ENCODE results near the gene RGS3.
A peak's percentile ranks its signal among the peaks of the same experiment; 100 is the strongest.

Gene RGS3

DNA sequence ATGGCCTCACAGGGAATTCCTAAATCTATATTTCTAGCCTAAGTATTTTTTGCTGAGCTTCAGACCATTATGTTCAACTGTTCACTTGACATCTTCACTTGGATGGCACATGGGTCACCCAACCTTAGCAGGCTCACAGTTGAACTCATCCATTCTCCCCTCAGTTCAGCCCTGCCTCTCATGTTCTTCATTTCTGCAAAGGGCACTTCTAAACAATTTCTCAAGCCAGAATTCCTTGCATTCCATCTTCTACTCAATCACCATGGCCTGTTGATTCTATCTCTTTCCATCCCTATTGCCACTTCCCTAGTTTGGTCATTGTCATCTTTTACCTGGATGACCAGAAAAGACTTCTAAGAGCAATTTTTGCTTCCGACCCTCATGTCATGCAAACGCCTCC, 7.3 kb upstream of the RGS3 start:
- peak; percentile 55 for ATAC-seq
- TF ChIP-seq ZNF565 (CRISPR knock-in tag; conservative IDR thresholded peaks at IDR 0.05; ENCODE audit: low read depth) (no peak), CSRNP3 (CRISPR knock-in tag; IDR thresholded peaks at IDR 0.05) (no peak), CSDC2 (CRISPR knock-in tag; IDR thresholded peaks at IDR 0.05) (no peak), ISL1 (CRISPR knock-in tag; IDR thresholded peaks at IDR 0.05) (0 out of 2 replicates have a peak, but pooled peaks have one; percentile 11), TCF4 (CRISPR knock-in tag; IDR thresholded peaks at IDR 0.05; ENCODE audit: borderline replicate concordance) (no peak), GLIS3 (CRISPR knock-in tag; IDR thresholded peaks at IDR 0.05) (no peak)

- TF ChIP-seq RARB (CRISPR knock-in tag; IDR thresholded peaks at IDR 0.05) = no peak
- no peak for TF ChIP-seq CSDC2 (CRISPR knock-in tag; IDR thresholded peaks at IDR 0.05)
- no peak for TF ChIP-seq GLIS3 (CRISPR knock-in tag; IDR thresholded peaks at IDR 0.05)
- no peak for TF ChIP-seq ZFP30 (CRISPR knock-in tag; IDR thresholded peaks at IDR 0.05)
- no peak for TF ChIP-seq PPARA (CRISPR knock-in tag; IDR thresholded peaks at IDR 0.05; ENCODE audit: borderline replicate concordance)
- TF ChIP-seq OSR1 (CRISPR knock-in tag; IDR thresholded peaks at IDR 0.05) = no peak
- TF ChIP-seq CREB5 (CRISPR knock-in tag; IDR thresholded peaks at IDR 0.05; ENCODE audit: low read depth) = no peak
- no peak for TF ChIP-seq ZNF565 (CRISPR knock-in tag; conservative IDR thresholded peaks at IDR 0.05; ENCODE audit: low read depth)
- TF ChIP-seq ZC3H10 (CRISPR knock-in tag; IDR thresholded peaks at IDR 0.05) = no peak
- no peak for TF ChIP-seq ESRRG (CRISPR knock-in tag; IDR thresholded peaks at IDR 0.05)
- no peak for TF ChIP-seq ZFP3 (CRISPR knock-in tag; IDR thresholded peaks at IDR 0.05)
- TF ChIP-seq CSRNP3 (CRISPR knock-in tag; IDR thresholded peaks at IDR 0.05) = no peak
- no peak for TF ChIP-seq ZNF8 (CRISPR knock-in tag; IDR thresholded peaks at IDR 0.05)
- no peak for TF ChIP-seq ZNF70 (CRISPR knock-in tag; IDR thresholded peaks at IDR 0.05)
These were observed 2.2 kb upstream of the RGS3 start for GRCh38 chr9:113461285-113461684.

GRCh38 chr9:113461943-113462342, 1.6 kb upstream of the RGS3 start:
- TF ChIP-seq, protein P1, sequence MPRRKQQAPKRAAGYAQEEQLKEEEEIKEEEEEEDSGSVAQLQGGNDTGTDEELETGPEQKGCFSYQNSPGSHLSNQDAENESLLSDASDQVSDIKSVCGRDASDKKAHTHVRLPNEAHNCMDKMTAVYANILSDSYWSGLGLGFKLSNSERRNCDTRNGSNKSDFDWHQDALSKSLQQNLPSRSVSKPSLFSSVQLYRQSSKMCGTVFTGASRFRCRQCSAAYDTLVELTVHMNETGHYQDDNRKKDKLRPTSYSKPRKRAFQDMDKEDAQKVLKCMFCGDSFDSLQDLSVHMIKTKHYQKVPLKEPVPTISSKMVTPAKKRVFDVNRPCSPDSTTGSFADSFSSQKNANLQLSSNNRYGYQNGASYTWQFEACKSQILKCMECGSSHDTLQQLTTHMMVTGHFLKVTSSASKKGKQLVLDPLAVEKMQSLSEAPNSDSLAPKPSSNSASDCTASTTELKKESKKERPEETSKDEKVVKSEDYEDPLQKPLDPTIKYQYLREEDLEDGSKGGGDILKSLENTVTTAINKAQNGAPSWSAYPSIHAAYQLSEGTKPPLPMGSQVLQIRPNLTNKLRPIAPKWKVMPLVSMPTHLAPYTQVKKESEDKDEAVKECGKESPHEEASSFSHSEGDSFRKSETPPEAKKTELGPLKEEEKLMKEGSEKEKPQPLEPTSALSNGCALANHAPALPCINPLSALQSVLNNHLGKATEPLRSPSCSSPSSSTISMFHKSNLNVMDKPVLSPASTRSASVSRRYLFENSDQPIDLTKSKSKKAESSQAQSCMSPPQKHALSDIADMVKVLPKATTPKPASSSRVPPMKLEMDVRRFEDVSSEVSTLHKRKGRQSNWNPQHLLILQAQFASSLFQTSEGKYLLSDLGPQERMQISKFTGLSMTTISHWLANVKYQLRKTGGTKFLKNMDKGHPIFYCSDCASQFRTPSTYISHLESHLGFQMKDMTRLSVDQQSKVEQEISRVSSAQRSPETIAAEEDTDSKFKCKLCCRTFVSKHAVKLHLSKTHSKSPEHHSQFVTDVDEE (CRISPR knock-in tag; IDR thresholded peaks at IDR 0.05) = no peak
- TF ChIP-seq CSDC2 (CRISPR knock-in tag; IDR thresholded peaks at IDR 0.05) (no peak), ISL1 (CRISPR knock-in tag; IDR thresholded peaks at IDR 0.05) (no peak), CREB5 (CRISPR knock-in tag; IDR thresholded peaks at IDR 0.05; ENCODE audit: low read depth) (no peak)
- ATAC-seq = no peak

More at GRCh38 chr9:113461285-113461684, 2.2 kb upstream of the RGS3 start:
- no peak for ATAC-seq

DNA sequence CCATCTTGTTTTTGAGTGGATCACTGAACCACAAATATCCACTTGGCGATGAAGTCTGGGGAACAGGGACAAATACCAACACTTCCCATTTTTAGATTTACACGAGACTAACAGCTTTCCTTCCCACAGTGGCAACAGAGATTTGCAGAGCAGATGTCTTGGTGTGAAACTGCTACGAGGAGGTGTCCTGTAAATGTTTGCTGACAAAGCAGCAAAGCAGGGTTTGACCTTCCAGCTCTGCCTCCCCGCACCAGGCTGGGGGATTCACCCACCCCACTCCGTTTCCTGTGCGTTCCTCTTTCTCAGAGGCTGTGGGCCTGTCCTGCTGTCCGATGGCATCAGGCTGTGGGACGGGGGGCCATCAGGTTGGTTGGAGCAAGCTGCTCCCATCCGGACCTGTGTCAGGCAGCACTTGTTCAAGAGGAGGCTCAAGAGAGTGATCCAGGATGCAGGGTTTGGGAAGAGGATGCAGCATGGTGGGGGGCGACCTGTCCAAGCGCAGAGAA, 693 bp upstream of the RGS3 start:
- no peak for ATAC-seq
- TF ChIP-seq ZNF565 (CRISPR knock-in tag; conservative IDR thresholded peaks at IDR 0.05; ENCODE audit: low read depth) = no peak
- TF ChIP-seq BACH2 (CRISPR knock-in tag; IDR thresholded peaks at IDR 0.05; ENCODE audit: borderline replicate concordance) = no peak
- TF ChIP-seq GLIS3 (CRISPR knock-in tag; IDR thresholded peaks at IDR 0.05) = no peak
- no peak for TF ChIP-seq CSDC2 (CRISPR knock-in tag; IDR thresholded peaks at IDR 0.05)

DNA sequence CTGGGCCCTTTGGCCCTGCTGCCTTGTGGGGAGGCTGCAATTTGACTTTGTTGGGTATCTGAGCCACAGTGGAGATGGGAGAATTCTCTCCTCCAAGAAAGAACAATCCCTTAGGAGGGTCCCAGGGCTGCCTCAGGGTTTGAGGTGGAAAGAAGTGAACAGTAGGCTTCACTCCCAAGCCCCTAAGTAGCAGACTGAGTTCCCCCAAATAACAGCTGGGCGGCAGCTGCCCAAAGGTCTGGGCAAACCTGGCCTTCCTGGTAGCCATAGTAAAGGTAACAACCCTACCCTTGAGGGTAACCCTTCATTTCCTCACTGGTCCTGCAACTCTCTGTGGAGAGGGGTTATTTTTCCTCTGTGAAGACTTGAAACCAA, 746 bp downstream of the RGS3 start:
- no peak for ATAC-seq
- TF ChIP-seq CREB5 (CRISPR knock-in tag; IDR thresholded peaks at IDR 0.05; ENCODE audit: low read depth) (no peak), PPARA (CRISPR knock-in tag; IDR thresholded peaks at IDR 0.05; ENCODE audit: borderline replicate concordance) (no peak), PATZ1 (CRISPR knock-in tag; IDR thresholded peaks at IDR 0.05; ENCODE audit: borderline replicate concordance) (no peak), TCF4 (CRISPR knock-in tag; IDR thresholded peaks at IDR 0.05; ENCODE audit: borderline replicate concordance) (no peak), ESRRG (CRISPR knock-in tag; IDR thresholded peaks at IDR 0.05) (no peak)
